ENCODE results near the gene TMEM91.

- TF ChIP-seq CTCF (IDR thresholded peaks at IDR 0.05) (no peak), POLR2AphosphoS5 (IDR thresholded peaks at IDR 0.05) (no peak), EP300 (IDR thresholded peaks at IDR 0.05) (no peak)
Measured at GRCh38 chr19:41405776-41406175, 29.4 kb downstream of the TMEM91 start.

All from esophagus muscularis mucosa (tissue), 4 donors.